ENCODE measurements around the gene EXOC2.

DNA sequence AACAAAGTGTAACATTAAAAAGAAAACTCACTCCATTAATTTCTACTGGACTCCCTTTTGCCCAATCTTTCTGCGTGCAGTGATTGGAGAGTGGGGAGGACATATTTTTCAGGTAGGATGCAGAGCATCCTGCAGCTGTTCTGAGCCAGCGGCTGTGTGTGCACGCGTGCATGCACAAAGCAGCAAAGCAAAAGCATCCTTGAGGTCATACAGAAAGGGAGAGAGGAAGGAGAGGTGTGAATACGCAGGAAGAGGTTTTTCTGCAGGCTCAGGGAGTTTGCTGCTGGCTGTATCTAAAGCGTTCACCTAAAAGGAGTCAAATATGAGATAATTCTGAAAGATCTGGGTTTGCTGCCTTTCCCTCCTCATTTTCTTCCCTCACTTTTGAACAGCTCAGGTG, 144.4 kb downstream of the EXOC2 start:
- TF ChIP-seq EZH2 (IDR thresholded peaks at IDR 0.05; ENCODE audit: borderline replicate concordance, insufficient read depth, low read depth, low read length, poor library complexity, severe bottlenecking), result no peak
- TF ChIP-seq, protein P1, sequence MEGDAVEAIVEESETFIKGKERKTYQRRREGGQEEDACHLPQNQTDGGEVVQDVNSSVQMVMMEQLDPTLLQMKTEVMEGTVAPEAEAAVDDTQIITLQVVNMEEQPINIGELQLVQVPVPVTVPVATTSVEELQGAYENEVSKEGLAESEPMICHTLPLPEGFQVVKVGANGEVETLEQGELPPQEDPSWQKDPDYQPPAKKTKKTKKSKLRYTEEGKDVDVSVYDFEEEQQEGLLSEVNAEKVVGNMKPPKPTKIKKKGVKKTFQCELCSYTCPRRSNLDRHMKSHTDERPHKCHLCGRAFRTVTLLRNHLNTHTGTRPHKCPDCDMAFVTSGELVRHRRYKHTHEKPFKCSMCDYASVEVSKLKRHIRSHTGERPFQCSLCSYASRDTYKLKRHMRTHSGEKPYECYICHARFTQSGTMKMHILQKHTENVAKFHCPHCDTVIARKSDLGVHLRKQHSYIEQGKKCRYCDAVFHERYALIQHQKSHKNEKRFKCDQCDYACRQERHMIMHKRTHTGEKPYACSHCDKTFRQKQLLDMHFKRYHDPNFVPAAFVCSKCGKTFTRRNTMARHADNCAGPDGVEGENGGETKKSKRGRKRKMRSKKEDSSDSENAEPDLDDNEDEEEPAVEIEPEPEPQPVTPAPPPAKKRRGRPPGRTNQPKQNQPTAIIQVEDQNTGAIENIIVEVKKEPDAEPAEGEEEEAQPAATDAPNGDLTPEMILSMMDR (IDR thresholded peaks at IDR 0.05), result no peak

All from B cell (primary cell).